Cardiac muscle cell (in vitro differentiated cells and primary cell): ENCODE data around the gene PSMB8. TPM values are rescaled to one million over a fixed set of nuclear protein-coding genes. Genes with fewer than 3 reads are reported as not detected.

Source experiments
- DNase-seq, 2 donors: peaks; one replicate each; pipeline versions ENCODE4 v3.0.0 to v3.0.0-alpha.2; 2010 to 2017; ENCODE audit warnings: low read depth in 1 of 2, low spot score in 1 of 2
- H3K27ac ChIP-seq: fragments of 200-600 bp; sonication (generic); 2 replicates; pipeline ENCODE4 v1.5.1; 2016
- H3K27me3 ChIP-seq: fragments of 200-600 bp; sonication (generic); 2 replicates; pipeline ENCODE4 v1.6.0; 2016; ENCODE audit warnings: control low read depth
- H3K36me3 ChIP-seq: fragments of 200-600 bp; sonication (generic); 2 replicates; pipeline ENCODE4 v1.5.1; 2016; ENCODE audit warnings: control low read depth
- H3K4me1 ChIP-seq: fragments of 200-600 bp; sonication (generic); 2 replicates; pipeline ENCODE4 v1.8.1; 2017; ENCODE audit warnings: low read depth, mild to moderate bottlenecking, mixed run types
- H3K4me3 ChIP-seq: fragments of 200-600 bp; sonication (generic); 2 replicates; pipeline ENCODE4 v1.5.1; 2016; ENCODE audit warnings: mild to moderate bottlenecking
- H3K9me3 ChIP-seq: fragments of 200-600 bp; sonication (generic); 2 replicates; pipeline ENCODE4 v1.5.1; 2017; ENCODE audit warnings: low read depth, mild to moderate bottlenecking, control low read depth
- CTCF ChIP-seq: IDR thresholded peaks from 2 replicates; pipeline ENCODE4 v1.5.1; 2012; ENCODE audit warnings: low read depth, mild to moderate bottlenecking, low read length
- polyA plus RNA-seq: library from polyadenylated mRNA; unstranded; fragments of >200 nt; fragmentation: Nextera tagmentation; extraction: Ambion mirVana; gene quantifications from 2 replicates; pipeline ENCODE4 v1.2.1, GENCODE V29; 2016
- total RNA-seq: library from RNA; depleted of rRNA; stranded (reverse); fragments of >200 nt; gene quantifications from 2 replicates; pipeline ENCODE4 v1.2.3, GENCODE V29; 2016

The PSMB8 gene
- total and polyA plus RNA-seq, 2 experiments from 2014 or later: 0.42 to 0.66 TPM

- no peaks in the 10 kb centered on the region for H3K9me3 ChIP-seq
- H3K36me3 ChIP-seq: no peaks in the 10 kb centered on the region
- H3K4me1 ChIP-seq: peaks cover 5% of the 10 kb centered on the region
- H3K27me3 ChIP-seq: peaks cover 59% of the 10 kb centered on the region
- no peak for DNase-seq
- H3K27ac ChIP-seq: no peak overlapping the region
- no peak for TF ChIP-seq CTCF
- no peak overlapping the region for H3K4me3 ChIP-seq
Observed at GRCh38 chr6:32839356-32839755, 4.5 kb downstream of the PSMB8 start.

GRCh38 chr6:32838114-32838958, 5.5 kb downstream of the PSMB8 start, which contains the start of gene TAP2:
Gene TAP2, minus strand, starts transcription at chr6:32838739. Its CDS starts 506 bp downstream, at chr6:32838233.
- Histone ChIP-seq H3K27ac (peak within 1 kb of the TSS; percentile 59), H3K4me3 (peak within 1 kb of the TSS; percentile 85), H3K9me3 (no peaks in the 10 kb centered on the region), H3K27me3 (peaks cover 48% of the 10 kb centered on the region), H3K36me3 (no peaks in the 10 kb centered on the region), H3K4me1 (peaks cover 5% of the 10 kb centered on the region)
- DNase-seq: peak; percentile 94
- peak; percentile 91 for TF ChIP-seq CTCF

GRCh38 chr6:32837651-32838113, 6.2 kb downstream of the PSMB8 start:
- H3K36me3 ChIP-seq: no peaks in the 10 kb centered on the region
- H3K27me3 ChIP-seq: peaks cover 42% of the 10 kb centered on the region
- no peaks in the 10 kb centered on the region for H3K9me3 ChIP-seq
- peak overlapping the region; percentile 85 for H3K4me3 ChIP-seq
- H3K4me1 ChIP-seq: peaks cover 5% of the 10 kb centered on the region
- DNase-seq: peak in 1 of 2 donors; percentile 8
- no peak overlapping the region for H3K27ac ChIP-seq
- TF ChIP-seq CTCF: no peak

GRCh38 chr6:32836873-32837272, 7.0 kb downstream of the PSMB8 start:
- no peak overlapping the region for H3K4me3 ChIP-seq
- no peak overlapping the region for H3K27ac ChIP-seq
- peaks cover 34% of the 10 kb centered on the region for H3K27me3 ChIP-seq
- TF ChIP-seq CTCF: no peak
- DNase-seq: no peak
- no peaks in the 10 kb centered on the region for H3K9me3 ChIP-seq
- no peaks in the 10 kb centered on the region for H3K36me3 ChIP-seq
- peaks cover 5% of the 10 kb centered on the region for H3K4me1 ChIP-seq

GRCh38 chr6:32835167-32835893, 8.5 kb downstream of the PSMB8 start:
- Histone ChIP-seq H3K4me3 (no peak overlapping the region), H3K27me3 (peaks cover 19% of the 10 kb centered on the region), H3K4me1 (peaks cover 5% of the 10 kb centered on the region), H3K36me3 (no peaks in the 10 kb centered on the region), H3K27ac (no peak overlapping the region), H3K9me3 (no peaks in the 10 kb centered on the region)
- no peak for DNase-seq
- TF ChIP-seq CTCF: no peak
